GM12892 (cell line): ENCODE data around the gene ALDOA.

ENCODE experiments used
- POLR2A ChIP-seq: IDR thresholded peaks from 2 replicates; pipeline ENCODE4 v1.6.1; 2011; ENCODE audit warnings: low read depth, low read length, control low read depth
- POLR2AphosphoS5 ChIP-seq: IDR thresholded peaks from 2 replicates; pipeline ENCODE4 v1.6.1; 2011; ENCODE audit warnings: low read depth, low read length, control low read depth
- TAF1 ChIP-seq: IDR thresholded peaks from 2 replicates; pipeline ENCODE4 v1.6.1; 2011; ENCODE audit warnings: low read depth, mild to moderate bottlenecking, control low read depth, low read length, borderline replicate concordance

DNA sequence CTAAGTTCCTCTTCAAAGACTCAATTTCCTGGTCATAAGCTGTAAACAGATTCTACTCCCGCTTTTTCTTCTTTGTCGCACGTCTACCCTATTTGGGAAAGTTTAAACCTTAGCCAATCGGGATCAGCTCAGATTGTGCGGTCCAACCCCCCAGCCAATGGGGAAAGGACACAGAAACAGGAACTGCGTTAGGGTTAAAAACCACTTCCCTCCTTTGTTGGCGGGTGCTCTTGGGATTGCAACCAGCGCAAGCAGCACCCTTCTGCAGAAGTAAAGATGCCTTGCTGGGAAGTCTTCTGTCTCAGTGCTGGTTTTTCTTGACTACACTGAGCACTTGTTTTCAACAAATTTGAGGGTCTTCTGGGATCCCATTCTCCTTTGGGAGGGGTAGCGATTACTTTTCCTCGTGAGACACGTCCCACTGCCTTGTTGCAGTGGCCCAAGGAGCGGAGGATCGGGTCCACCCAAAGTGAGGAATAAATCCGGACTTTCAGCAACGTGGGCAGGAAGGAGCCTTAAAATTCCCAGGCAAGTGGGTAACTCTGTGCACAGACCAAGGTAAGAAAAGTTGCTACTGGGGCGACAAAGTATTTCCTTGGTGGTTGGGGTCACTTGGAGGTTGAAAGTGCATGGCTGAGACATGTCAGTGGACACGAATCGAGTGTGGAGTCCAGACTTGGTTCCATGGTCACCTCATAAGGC lies 31.5 kb downstream of the ALDOA start:
- TF ChIP-seq POLR2A: no peak
- no peak for TF ChIP-seq TAF1
- no peak for TF ChIP-seq POLR2AphosphoS5
